GM23338 (cell line): ENCODE measurements around the gene MNDA.

ENCODE experiments used
- CREB1 ChIP-seq: fragments of 250-450 bp; sonication (Bioruptor Pico); IDR thresholded peaks from 2 replicates; pipeline ENCODE4 v1.5.0; 2020; ENCODE audit warnings: low read depth, mild to moderate bottlenecking, moderate library complexity
- EZH2 ChIP-seq: fragments of 200-600 bp; sonication (generic); IDR thresholded peaks from one replicate; pipeline ENCODE4 v1.8.0; 2017; ENCODE audit warnings: antibody characterized with exemption, mild to moderate bottlenecking, low read depth; ENCODE audit not compliant: unreplicated experiment
- EZH2phosphoT487 ChIP-seq: fragments of 200-600 bp; sonication (generic); IDR thresholded peaks from one replicate; pipeline ENCODE4 v1.8.1; 2018; ENCODE audit warnings: antibody characterized with exemption; ENCODE audit not compliant: unreplicated experiment
- JUNB ChIP-seq: IDR thresholded peaks from one replicate; pipeline ENCODE4 v1.6.1; 2016; ENCODE audit warnings: antibody characterized with exemption; ENCODE audit not compliant: unreplicated experiment
- POLR2AphosphoS5 ChIP-seq: IDR thresholded peaks from 2 replicates; pipeline ENCODE4 v1.6.1; 2016; ENCODE audit warnings: antibody characterized with exemption, low read depth
- TF ChIP-seq, protein P1 (sequence below), 2 experiments: fragments of 200-600 bp in 1 of 2; sonication (generic) in 1 of 2; conservative IDR thresholded peaks; 2 replicates each; pipeline versions ENCODE4 v1.5.1 to v1.6.1; 2016 to 2017; ENCODE audit warnings: antibody characterized with exemption in 2 of 2, low read depth in 2 of 2, mild to moderate bottlenecking in 2 of 2, moderate library complexity in 1 of 2
- TF ChIP-seq, protein P2 (sequence below): fragments of 250-450 bp; sonication (Bioruptor Pico); IDR thresholded peaks from 2 replicates; pipeline ENCODE4 v1.5.0; 2020; ENCODE audit warnings: mild to moderate bottlenecking, moderate library complexity
- TF ChIP-seq, protein P3 (sequence below): IDR thresholded peaks from one replicate; pipeline ENCODE4 v1.6.1; 2018; ENCODE audit warnings: antibody characterized with exemption; ENCODE audit not compliant: unreplicated experiment

DNA sequence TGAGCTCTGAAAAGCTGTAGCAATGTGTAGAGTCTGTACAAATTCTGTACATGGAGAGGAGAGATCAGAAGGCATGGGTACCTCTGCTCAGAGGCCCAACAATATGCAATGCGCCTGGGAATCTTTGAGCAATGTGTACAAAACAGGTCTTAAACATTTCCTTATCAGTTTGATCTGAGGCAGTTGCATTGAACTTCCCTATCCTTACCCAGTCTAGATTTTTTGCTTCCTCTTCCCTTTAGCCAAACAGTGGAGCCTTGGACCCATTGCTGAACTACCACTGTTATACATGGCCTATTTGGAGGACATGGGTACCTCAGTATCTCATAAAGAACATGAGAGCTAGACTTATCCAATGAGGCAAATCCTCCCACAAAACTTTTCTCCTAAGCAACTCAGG lies 12.6 kb upstream of the MNDA start:
- TF ChIP-seq EZH2 = no peak
- TF ChIP-seq, protein P1, sequence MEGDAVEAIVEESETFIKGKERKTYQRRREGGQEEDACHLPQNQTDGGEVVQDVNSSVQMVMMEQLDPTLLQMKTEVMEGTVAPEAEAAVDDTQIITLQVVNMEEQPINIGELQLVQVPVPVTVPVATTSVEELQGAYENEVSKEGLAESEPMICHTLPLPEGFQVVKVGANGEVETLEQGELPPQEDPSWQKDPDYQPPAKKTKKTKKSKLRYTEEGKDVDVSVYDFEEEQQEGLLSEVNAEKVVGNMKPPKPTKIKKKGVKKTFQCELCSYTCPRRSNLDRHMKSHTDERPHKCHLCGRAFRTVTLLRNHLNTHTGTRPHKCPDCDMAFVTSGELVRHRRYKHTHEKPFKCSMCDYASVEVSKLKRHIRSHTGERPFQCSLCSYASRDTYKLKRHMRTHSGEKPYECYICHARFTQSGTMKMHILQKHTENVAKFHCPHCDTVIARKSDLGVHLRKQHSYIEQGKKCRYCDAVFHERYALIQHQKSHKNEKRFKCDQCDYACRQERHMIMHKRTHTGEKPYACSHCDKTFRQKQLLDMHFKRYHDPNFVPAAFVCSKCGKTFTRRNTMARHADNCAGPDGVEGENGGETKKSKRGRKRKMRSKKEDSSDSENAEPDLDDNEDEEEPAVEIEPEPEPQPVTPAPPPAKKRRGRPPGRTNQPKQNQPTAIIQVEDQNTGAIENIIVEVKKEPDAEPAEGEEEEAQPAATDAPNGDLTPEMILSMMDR (conservative IDR thresholded peaks at IDR 0.05; ENCODE audit: low read depth in 2 of 2) = no peak
- no peak for TF ChIP-seq CREB1 (CRISPR knock-in tag)
- TF ChIP-seq, protein P2, sequence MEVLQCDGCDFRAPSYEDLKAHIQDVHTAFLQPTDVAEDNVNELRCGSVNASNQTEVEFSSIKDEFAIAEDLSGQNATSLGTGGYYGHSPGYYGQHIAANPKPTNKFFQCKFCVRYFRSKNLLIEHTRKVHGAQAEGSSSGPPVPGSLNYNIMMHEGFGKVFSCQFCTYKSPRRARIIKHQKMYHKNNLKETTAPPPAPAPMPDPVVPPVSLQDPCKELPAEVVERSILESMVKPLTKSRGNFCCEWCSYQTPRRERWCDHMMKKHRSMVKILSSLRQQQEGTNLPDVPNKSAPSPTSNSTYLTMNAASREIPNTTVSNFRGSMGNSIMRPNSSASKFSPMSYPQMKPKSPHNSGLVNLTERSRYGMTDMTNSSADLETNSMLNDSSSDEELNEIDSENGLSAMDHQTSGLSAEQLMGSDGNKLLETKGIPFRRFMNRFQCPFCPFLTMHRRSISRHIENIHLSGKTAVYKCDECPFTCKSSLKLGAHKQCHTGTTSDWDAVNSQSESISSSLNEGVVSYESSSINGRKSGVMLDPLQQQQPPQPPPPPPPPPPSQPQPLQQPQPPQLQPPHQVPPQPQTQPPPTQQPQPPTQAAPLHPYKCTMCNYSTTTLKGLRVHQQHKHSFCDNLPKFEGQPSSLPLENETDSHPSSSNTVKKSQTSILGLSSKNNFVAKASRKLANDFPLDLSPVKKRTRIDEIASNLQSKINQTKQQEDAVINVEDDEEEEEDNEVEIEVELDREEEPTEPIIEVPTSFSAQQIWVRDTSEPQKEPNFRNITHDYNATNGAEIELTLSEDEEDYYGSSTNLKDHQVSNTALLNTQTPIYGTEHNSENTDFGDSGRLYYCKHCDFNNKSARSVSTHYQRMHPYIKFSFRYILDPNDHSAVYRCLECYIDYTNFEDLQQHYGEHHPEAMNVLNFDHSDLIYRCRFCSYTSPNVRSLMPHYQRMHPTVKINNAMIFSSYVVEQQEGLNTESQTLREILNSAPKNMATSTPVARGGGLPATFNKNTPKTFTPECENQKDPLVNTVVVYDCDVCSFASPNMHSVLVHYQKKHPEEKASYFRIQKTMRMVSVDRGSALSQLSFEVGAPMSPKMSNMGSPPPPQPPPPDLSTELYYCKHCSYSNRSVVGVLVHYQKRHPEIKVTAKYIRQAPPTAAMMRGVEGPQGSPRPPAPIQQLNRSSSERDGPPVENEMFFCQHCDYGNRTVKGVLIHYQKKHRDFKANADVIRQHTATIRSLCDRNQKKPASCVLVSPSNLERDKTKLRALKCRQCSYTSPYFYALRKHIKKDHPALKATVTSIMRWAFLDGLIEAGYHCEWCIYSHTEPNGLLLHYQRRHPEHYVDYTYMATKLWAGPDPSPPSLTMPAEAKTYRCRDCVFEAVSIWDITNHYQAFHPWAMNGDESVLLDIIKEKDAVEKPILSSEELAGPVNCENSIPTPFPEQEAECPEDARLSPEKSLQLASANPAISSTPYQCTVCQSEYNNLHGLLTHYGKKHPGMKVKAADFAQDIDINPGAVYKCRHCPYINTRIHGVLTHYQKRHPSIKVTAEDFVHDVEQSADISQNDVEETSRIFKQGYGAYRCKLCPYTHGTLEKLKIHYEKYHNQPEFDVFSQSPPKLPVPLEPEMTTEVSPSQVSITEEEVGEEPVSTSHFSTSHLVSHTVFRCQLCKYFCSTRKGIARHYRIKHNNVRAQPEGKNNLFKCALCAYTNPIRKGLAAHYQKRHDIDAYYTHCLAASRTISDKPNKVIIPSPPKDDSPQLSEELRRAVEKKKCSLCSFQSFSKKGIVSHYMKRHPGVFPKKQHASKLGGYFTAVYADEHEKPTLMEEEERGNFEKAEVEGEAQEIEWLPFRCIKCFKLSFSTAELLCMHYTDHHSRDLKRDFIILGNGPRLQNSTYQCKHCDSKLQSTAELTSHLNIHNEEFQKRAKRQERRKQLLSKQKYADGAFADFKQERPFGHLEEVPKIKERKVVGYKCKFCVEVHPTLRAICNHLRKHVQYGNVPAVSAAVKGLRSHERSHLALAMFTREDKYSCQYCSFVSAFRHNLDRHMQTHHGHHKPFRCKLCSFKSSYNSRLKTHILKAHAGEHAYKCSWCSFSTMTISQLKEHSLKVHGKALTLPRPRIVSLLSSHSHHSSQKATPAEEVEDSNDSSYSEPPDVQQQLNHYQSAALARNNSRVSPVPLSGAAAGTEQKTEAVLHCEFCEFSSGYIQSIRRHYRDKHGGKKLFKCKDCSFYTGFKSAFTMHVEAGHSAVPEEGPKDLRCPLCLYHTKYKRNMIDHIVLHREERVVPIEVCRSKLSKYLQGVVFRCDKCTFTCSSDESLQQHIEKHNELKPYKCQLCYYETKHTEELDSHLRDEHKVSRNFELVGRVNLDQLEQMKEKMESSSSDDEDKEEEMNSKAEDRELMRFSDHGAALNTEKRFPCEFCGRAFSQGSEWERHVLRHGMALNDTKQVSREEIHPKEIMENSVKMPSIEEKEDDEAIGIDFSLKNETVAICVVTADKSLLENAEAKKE (CRISPR knock-in tag) = no peak
- TF ChIP-seq, protein P3, sequence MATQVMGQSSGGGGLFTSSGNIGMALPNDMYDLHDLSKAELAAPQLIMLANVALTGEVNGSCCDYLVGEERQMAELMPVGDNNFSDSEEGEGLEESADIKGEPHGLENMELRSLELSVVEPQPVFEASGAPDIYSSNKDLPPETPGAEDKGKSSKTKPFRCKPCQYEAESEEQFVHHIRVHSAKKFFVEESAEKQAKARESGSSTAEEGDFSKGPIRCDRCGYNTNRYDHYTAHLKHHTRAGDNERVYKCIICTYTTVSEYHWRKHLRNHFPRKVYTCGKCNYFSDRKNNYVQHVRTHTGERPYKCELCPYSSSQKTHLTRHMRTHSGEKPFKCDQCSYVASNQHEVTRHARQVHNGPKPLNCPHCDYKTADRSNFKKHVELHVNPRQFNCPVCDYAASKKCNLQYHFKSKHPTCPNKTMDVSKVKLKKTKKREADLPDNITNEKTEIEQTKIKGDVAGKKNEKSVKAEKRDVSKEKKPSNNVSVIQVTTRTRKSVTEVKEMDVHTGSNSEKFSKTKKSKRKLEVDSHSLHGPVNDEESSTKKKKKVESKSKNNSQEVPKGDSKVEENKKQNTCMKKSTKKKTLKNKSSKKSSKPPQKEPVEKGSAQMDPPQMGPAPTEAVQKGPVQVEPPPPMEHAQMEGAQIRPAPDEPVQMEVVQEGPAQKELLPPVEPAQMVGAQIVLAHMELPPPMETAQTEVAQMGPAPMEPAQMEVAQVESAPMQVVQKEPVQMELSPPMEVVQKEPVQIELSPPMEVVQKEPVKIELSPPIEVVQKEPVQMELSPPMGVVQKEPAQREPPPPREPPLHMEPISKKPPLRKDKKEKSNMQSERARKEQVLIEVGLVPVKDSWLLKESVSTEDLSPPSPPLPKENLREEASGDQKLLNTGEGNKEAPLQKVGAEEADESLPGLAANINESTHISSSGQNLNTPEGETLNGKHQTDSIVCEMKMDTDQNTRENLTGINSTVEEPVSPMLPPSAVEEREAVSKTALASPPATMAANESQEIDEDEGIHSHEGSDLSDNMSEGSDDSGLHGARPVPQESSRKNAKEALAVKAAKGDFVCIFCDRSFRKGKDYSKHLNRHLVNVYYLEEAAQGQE = no peak
- no peak for TF ChIP-seq POLR2AphosphoS5
- TF ChIP-seq EZH2phosphoT487 = no peak
- no peak for TF ChIP-seq JUNB
